GM21390 (cell line): Measurements from ENCODE around the gene TRUB2.
"Not testable (repeated sequence)": the region's sequence is repeated elsewhere in the genome, so short reads cannot be mapped to it uniquely, and the experiment has no call there.

Experiments used
- ATAC-seq: cut with Tn5 transposase; IDR thresholded peaks from one replicate; pipeline ENCODE4 v1.9.1; 2021; ENCODE audit not compliant: unreplicated experiment

The TRUB2 gene

DNA sequence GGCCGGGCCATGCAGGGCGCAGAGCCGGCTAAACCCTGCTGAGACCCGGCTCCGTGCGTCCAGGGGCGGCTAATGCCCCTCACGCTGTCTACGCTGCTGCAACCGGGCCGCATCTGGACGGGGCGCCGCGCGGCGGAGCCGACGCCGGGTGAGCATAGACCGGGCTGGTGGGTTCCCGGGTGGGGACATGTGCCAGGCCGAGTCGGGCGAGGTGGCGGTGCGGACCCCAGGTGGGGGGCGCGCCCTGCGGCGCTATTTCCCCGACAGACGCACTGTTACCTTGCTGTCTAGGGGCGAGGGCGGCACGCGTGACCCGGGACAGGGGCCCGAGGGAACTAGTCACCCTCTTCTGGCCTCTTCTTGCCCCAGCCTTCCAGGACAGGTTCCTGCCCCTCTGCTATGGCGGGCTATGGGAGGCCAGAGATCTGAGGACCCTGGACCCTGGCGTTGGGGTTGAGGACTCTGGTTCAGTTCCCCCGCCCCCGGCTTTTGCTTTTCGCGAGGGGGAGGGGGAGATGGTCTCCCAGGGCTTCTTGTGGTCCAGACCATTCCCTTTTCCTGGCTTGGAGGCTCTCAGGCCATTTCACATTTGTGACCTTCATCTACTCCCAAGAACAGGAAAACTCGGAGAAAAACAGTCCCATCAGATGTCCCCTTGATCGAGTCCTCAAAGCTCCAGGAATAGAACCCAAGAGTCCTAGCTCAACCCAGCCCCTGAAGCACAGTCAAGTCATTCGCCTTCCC, 18.6 kb upstream of the TRUB2 start:
- peak; percentile 45 for ATAC-seq

GRCh38 chr9:128339761-128340690, 17.8 kb upstream of the TRUB2 start, which contains the start of gene SLC27A4:
Gene SLC27A4 (plus strand): TSS chr9:128340527. CDS start chr9:128343133, 2,606 bp downstream.
- ATAC-seq = peak; percentile 75

GRCh38 chr9:128338852-128339614, 16.8 kb upstream of the TRUB2 start:
- not testable (repeated sequence) for ATAC-seq

DNA sequence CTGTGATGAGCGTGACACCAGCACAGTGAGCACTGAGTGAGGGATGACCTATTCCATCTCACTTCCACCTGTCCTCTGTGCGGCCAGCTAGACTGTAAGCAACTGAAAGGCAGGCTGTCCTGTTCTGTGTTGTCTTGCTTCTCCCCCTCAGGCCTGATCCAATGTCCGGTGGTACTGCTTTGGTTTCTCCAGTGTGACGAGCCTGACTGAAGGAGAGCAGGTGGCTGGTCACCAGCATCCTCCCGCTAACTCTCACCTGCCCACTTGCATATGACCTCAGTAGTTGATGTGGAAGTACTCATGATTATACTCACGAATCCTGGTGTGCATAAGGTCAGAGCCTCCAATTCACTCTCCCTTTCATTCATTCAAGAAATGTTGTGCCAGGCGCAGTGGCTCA, 15.7 kb upstream of the TRUB2 start:
- ATAC-seq = no peak

GRCh38 chr9:128335914-128336313, 13.7 kb upstream of the TRUB2 start:
- no peak for ATAC-seq

GRCh38 chr9:128335161-128335560, 12.9 kb upstream of the TRUB2 start:
- no peak for ATAC-seq

DNA sequence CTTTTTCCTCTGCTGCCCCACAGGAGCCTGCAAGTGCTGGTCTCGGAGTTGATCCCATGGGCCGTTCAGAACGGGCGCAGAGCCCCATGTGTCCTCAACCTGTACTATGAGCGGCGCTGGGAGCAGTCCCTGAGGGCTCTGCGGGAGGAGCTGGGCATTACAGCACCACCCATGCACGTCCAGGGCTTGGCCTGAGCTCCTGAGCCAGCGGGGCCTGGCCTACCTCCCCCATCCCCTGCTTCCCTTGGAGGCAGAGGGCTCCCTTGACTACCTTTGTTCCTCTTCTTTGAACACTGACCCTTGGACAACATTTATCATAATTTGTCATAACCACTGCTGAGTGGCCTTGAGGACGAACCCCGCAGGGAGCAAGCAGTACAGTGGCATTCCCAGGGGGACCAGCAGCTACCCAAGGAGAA, 11.2 kb upstream of the TRUB2 start:
- no peak for ATAC-seq

DNA sequence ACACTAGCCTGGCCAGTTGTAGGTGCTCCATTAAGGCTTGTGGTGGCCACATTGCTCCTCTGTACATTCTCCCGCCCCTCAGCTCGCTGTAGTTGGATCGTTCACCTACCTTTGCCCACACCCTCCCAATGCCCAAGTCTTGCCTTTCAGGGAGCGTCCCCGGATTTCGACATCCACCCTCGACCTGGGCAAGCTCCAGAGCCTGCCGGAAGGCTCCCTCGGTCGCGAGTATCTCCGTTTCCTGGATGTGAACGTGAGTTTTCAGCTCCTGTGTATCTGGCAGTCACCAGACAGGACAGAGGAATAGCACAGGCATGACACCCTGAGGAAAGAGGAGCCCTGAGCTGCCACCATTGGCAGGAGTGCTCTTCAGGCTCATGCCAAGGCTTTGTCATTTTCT, 3.4 kb upstream of the TRUB2 start:
- ATAC-seq = no peak

GRCh38 chr9:128324401-128324800, 2.2 kb upstream of the TRUB2 start:
- ATAC-seq = no peak

GRCh38 chr9:128323791-128324190, 1.5 kb upstream of the TRUB2 start:
- no peak for ATAC-seq

- ATAC-seq = no peak
Measured at GRCh38 chr9:128323212-128323730, 1.0 kb upstream of the TRUB2 start.

GRCh38 chr9:128321879-128322403, 306 bp downstream of the TRUB2 start:
- no peak for ATAC-seq

DNA sequence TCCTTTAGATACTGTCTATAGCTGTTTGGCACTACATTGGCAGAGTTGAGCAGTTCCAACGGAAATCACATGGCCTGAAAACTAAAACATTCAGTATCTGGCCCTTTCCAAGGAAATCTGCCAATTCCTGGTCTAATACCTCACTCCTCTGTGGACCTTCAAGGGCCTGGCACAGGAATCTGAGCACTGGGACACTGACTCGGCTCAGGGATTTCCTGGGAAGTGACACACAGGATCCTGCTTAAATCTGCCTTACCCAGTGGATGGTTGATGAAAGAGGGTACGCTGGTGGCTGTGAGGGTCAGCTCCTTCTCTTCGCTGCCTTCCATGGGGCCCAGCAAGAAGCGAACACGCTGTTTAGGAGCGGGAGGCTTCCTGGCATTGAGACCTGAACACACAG, 904 bp downstream of the TRUB2 start:
- ATAC-seq = no peak

GRCh38 chr9:128317629-128318028, 4.6 kb downstream of the TRUB2 start:
- ATAC-seq = no peak

DNA sequence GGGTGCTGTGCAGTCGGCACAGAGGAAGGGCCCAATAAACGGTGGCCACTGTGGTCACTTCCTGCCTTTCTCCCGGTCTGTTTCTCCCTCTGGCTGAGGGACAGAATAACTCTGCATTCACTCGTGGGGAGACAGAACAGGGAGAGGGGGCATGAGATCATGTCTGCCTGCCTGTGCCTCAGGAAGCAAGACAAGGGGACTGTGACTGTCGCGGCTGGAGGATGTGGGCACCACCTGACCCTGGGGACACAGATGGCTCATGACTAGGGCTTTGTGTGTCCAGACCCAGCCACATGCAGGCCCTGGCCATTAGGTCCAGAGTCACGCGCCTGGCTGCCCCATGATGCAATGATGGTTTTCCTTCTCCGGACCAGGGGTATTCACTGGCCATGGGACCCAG, 5.8 kb downstream of the TRUB2 start:
- no peak for ATAC-seq

DNA sequence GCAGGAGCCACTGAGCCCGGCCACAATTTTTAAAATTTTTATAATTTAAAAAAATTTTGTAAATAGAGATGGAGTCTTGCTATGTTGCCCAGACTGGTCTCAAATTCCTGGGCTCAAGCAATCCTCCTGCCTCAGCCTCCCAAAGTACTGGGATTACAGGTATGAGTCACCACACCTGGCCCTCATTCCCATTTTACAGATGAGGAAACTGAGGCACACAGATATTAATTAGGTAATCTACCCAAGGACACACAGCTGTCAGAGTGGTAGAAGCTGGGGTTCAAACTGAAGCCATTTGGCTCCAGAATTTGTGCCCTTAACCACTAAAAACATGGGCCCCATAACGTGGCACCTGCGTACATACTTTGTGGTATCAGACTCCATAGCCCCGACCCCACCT, 7.5 kb downstream of the TRUB2 start:
- no peak for ATAC-seq

DNA sequence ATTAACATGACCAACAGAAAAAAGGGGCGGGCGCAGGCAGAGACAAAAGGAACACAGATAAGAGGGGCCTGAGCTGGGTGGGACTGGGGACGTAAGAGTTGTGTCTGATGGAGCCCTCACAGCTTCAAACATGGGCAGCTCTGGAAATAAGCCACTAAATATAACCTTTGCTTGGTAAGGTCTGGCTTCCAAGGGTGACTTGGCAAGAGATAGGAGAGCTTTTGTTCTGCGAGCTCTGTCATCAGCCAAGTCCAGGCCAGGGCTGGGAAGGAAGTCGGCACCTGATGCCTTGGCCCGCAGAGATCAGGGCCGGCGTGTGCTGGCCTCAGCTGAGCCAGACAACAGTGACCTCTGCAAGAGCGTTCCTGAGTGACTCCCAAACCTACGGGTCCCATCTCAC, 11.8 kb downstream of the TRUB2 start:
- ATAC-seq = no peak

GRCh38 chr9:128309551-128309950, 12.7 kb downstream of the TRUB2 start:
- ATAC-seq = no peak

DNA sequence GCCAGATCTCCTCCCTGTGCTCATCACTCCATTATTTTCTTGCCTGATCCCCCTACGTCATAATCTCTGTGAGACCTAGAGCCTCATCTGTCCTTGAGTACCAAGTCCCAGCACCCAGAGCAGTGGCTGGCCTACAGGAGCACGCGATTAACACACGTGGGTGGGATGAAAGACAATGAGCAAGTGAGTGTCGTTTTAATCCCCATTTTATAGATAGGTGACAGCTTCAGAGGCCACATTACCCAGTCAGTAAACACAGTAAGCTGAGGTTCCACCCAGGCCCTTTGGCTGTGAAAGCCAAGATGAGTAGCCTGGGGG, 17.3 kb downstream of the TRUB2 start:
- ATAC-seq = no peak

DNA sequence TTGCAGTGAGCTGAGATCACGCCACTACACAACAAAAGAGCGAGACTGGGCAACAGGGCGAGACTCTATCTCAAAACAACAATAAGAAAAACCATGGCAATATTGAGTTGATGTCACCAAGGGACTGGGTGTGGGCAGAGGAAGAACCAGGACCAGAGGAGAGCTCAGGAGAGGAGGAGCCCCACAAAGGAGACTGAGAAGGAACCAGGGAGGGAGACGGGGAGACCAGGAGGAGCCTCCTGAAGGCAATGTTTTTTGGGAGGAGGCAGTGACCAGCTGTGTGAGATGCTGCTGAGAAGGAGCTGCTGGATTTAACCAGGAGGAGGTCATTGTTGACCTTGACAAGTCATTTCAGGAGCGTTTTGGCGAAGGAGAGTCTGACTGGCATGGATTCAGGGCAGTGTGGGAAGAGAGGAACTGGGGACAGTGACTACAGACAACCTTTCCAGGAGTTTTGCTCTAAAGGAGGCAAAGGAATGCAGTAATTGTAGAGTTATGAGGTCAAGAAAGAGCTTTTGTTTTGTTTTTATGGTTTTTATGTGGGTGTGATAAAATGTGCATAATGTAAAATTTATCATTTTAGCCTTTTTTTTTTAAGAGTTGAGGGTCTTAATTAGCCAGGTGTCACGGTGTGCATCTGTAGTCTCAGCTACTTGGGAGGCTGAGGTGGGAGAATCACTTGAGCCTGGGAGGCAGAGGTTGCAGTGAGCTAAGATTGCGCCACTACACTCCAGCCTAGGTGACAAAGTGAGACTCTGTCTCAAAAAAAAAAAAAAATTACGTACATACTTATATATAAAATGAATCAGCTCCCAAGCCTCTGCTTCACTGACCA, 17.9 kb downstream of the TRUB2 start:
- ATAC-seq = no peak
